ENCODE data around the gene ZFHX3.

The ZFHX3 gene

DNA sequence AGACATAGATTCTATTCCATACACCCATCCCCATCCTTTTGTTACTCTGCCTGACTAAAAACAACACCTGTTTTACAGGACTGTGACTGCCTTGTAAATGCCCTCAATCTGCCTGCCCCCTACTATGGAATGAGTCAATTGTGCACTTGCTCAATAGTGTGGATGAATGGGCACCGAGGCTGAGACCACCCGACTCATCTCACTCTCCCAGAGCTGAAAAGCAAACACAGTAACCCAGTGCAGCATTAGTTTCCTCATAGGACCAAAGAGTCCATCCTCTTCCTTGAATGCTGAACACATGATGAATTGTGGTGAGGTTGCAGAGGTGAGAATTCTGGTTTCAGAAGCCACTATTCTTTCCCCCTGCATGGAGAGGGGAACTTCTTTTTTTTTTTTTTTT, 233.7 kb downstream of the ZFHX3 start:
- H3K27ac ChIP-seq: no peak overlapping the region
- TF ChIP-seq, protein P1, sequence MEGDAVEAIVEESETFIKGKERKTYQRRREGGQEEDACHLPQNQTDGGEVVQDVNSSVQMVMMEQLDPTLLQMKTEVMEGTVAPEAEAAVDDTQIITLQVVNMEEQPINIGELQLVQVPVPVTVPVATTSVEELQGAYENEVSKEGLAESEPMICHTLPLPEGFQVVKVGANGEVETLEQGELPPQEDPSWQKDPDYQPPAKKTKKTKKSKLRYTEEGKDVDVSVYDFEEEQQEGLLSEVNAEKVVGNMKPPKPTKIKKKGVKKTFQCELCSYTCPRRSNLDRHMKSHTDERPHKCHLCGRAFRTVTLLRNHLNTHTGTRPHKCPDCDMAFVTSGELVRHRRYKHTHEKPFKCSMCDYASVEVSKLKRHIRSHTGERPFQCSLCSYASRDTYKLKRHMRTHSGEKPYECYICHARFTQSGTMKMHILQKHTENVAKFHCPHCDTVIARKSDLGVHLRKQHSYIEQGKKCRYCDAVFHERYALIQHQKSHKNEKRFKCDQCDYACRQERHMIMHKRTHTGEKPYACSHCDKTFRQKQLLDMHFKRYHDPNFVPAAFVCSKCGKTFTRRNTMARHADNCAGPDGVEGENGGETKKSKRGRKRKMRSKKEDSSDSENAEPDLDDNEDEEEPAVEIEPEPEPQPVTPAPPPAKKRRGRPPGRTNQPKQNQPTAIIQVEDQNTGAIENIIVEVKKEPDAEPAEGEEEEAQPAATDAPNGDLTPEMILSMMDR (conservative IDR thresholded peaks at IDR 0.05): no peak

DNA sequence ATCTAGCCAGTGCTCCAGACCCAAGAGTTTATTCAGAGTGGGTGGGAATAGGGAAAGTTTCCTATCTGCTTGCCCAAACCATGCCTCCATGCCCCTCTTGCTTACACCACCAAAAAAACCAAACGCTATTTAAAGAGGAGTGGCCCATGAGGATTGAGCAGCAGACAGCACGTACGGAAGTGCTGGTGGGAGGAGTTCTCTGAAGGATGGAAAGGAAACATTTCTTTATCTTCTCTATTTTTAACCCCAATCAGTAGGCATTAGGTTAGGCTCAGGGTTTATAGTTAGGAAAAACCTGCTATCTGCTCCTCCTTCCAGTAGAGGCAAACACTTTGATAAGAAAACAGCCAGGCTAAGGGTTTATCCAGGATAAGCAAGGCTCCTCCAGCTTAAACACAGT, 235.3 kb downstream of the ZFHX3 start:
- TF ChIP-seq ZFX (IDR thresholded peaks at IDR 0.05): no peak
- TF ChIP-seq, protein P1 (conservative IDR thresholded peaks at IDR 0.05): no peak
- H3K27ac ChIP-seq: no peak overlapping the region

DNA sequence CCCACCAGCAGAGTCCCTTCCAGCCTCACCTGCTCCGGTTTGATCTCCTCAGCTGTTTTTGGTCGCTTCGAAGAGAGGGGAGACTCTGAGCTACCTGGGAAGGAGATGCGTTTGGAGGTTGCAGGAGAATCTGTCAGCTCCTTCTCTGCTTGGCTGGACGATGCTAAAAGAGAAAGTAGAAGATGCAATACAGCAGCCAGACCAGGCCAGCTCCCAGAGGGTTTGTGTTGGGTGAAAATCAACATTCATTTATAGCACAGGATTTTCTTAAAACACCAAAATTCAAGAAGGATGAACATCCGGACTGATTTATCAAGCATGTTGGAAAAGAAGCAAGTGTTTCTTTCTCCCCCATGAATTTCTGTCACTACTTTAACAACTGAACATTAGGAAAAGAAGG, 236.1 kb downstream of the ZFHX3 start:
- TF ChIP-seq, protein P1 (conservative IDR thresholded peaks at IDR 0.05): no peak
- TF ChIP-seq ZFX (IDR thresholded peaks at IDR 0.05): no peak
- H3K27ac ChIP-seq: no peak overlapping the region

DNA sequence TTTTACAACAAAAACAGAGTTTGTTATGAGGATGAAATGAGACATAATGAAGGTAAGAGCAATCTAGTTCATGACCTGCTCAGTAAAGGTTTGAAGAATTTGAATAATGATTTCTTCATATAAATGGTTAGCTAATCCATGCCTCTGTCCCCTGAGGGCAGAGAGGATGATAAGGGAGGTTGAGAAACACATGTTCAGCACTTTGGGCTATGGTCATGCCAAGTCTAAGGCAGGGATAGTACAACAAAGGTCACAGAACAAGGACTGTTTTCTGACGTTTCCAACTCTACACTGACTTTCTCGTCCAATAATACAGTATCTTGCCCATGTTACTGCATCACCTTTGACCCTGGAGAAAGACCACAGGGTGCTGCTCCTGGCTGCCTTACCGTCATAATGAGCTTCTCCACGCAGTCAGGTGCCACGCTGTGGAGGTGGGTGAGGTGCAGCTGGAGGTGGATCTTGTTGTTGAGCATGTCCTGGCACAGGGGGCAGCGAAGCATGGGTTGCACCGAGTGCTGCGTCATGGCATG, 236.7 kb downstream of the ZFHX3 start:
- no peak for TF ChIP-seq ZFX (IDR thresholded peaks at IDR 0.05)
- TF ChIP-seq, protein P1 (conservative IDR thresholded peaks at IDR 0.05): no peak
- no peak overlapping the region for H3K27ac ChIP-seq

DNA sequence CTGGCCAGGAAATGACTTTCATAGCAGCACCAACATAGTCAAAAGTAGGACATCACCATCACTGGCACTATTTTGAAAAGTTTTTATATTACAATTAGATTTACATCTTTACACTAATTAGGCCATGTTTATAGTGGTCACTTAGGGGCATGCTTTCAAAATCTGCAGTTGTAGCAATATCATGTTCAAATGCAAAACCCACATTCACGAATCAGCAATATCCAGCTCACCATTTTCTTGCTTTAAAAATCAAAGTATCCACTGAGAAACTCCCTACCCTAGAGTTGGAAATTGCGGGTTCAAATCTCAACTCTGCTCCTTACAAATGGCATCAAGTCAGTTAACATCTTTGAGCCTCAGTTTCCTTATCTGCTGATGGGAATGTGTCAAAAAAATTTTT, 237.4 kb downstream of the ZFHX3 start:
- H3K27ac ChIP-seq: no peak overlapping the region
- no peak for TF ChIP-seq ZFX (IDR thresholded peaks at IDR 0.05)
- TF ChIP-seq, protein P1 (conservative IDR thresholded peaks at IDR 0.05): no peak

DNA sequence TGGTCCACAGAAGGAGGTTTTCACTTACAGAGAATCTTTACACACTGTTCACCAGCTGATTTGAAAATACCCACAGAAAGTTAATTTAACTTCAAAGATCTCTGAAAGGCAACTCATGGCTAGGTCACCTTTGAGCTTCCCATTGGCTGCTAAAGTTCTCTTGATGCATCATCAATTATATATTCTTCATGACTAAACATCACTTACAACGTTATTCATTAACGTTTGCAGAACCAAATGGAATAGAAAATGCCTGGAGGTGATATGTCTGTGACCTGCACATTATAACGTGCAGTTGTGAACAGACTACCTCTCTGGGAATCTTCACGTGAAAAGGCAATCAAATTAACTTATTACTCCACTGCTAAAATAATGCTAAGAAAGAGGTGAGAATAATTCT, 238.5 kb downstream of the ZFHX3 start:
- TF ChIP-seq ZFX (IDR thresholded peaks at IDR 0.05): no peak
- TF ChIP-seq, protein P1 (conservative IDR thresholded peaks at IDR 0.05): no peak
- H3K27ac ChIP-seq: no peak overlapping the region

DNA sequence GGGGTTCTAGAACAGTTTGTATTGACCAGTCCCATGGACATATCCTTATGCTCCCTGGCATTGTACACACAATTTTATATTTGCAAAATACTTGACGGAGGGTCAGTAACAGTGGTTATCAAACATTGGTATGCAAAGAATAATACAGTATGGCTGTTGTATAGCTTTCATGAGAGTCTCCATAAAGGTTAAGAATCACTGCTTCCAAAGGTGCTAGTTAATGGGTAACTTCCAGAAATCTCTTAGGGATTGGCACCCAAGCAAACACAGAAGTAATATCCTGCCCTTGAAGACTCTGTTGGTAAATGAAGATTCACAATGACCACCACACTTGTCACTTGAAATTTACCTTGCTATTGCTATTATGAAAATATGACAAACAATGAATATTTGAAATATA, 239.2 kb downstream of the ZFHX3 start:
- H3K27ac ChIP-seq: no peak overlapping the region
- TF ChIP-seq, protein P1 (conservative IDR thresholded peaks at IDR 0.05): no peak
- TF ChIP-seq ZFX (IDR thresholded peaks at IDR 0.05): no peak

All from C4-2B (cell line).